Breast epithelium (tissue), 4 donors: ENCODE measurements around the gene SDCCAG8. TPM values are rescaled to one million over a fixed set of nuclear protein-coding genes. Genes with fewer than 3 reads are reported as not detected.
"Not testable (repeated sequence)": the region's sequence is repeated elsewhere in the genome, so short reads cannot be mapped to it uniquely, and the experiment has no call there.

Source experiments
- DNase-seq, 2 donors: peaks; one replicate each; pipeline ENCODE4 v3.0.0-alpha.2; 2019; ENCODE audit warnings: low spot score in 2 of 2
- H3K27ac ChIP-seq, 2 donors: fragments of 200-600 bp; sonication (generic) in 1 of 2; one replicate each; pipeline ENCODE4 v1.5.1; 2016 to 2019; ENCODE audit warnings: mild to moderate bottlenecking in 1 of 2
- H3K27me3 ChIP-seq, 2 donors: fragments of 200-600 bp; sonication (generic) in 1 of 2; one replicate each; pipeline versions ENCODE4 v1.5.1 to v1.6.0; 2017 to 2019; ENCODE audit warnings: control low read depth in 1 of 2, mild to moderate bottlenecking in 1 of 2
- H3K36me3 ChIP-seq: fragments of 200-600 bp; one replicate; pipeline ENCODE4 v1.5.1; 2019
- H3K4me1 ChIP-seq, 2 donors: fragments of 200-600 bp; sonication (generic); one replicate each; pipeline ENCODE4 v1.5.1; 2016 to 2019; ENCODE audit warnings: control low read depth in 1 of 2
- H3K4me3 ChIP-seq, 3 donors: fragments of 200-600 bp; sonication (generic); 1 replicate in 2 of 3; 2 replicates in 1 of 3; pipeline ENCODE4 v1.5.1; 2016 to 2019; ENCODE audit warnings: mild to moderate bottlenecking in 3 of 3, moderate library complexity in 2 of 3
- H3K9me3 ChIP-seq, 2 donors: fragments of 200-600 bp; sonication (generic) in 1 of 2; one replicate each; pipeline ENCODE4 v1.5.1; 2016 to 2019; ENCODE audit warnings: control low read depth in 1 of 2
- POLR2A ChIP-seq: fragments of 450-650 bp; IDR thresholded peaks from one replicate; pipeline ENCODE4 v1.6.1; 2016; ENCODE audit warnings: antibody characterized with exemption, mild to moderate bottlenecking, moderate library complexity
- POLR2AphosphoS5 ChIP-seq, 3 donors: sonication (generic); formaldehyde crosslinking; IDR thresholded peaks; one replicate each; pipeline ENCODE4 v1.6.1; 2017; ENCODE audit warnings: antibody characterized with exemption in 3 of 3
- intact Hi-C: fragments of 100-400 bp; cut with DNase I; formaldehyde crosslinking; loops from one replicate; pipeline ENCODE4 v1.15.1; 2023; ENCODE audit warnings: low total_unique reads
- total RNA-seq, 3 donors: library from RNA; depleted of rRNA; stranded (reverse); fragments of >200 nt; gene quantifications; one replicate each; pipeline ENCODE4 v1.1.0, GENCODE V29; 2016
- TF ChIP-seq, protein P1 (sequence below), 3 donors: fragments of 450-650 bp; IDR thresholded peaks; one replicate each; pipeline ENCODE4 v1.5.1; 2016 to 2017; ENCODE audit warnings: antibody characterized with exemption in 3 of 3, mild to moderate bottlenecking in 3 of 3, moderate library complexity in 3 of 3

Gene SDCCAG8
- total RNA-seq, result 10 to 100 TPM; 48.6 to 73.0 (median 62.3) TPM

DNA sequence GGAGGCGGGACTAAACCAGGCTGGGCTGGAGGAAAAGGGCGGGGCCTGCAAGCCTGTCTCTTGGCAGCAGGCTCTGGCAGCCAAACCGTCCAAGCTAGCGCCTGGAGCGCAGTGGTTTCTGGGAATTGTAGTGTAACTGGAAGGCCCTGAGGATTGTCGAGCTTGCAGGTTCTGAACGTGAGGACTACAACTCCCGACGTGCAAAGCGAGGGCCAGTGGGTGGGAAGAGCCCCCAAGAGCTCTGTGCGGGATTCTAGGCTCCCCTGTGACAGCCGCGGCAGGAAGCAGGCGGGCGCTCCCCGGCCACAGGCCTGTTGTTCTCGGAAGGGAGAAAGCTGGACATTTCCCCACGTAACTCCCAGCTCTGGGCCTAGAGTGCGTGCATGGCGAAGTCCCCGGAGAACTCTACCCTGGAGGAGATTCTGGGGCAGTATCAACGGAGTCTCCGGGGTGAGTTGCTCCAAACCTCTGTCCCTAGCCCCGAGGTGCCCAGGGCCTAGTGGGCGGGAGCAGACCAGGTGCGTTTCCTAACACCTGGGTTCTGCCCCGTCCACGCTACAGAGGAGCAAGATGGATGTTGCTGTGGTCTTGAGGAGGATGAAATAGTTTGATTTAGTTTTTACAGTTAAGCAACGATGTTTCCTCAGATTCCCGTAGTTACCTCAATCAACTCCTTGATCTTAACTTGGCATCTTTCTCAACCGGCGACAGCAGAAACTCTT is at the start of gene SDCCAG8:
SDCCAG8 (plus strand) TSS at position 251 of the 722 bp plus-strand sequence; CDS start at position 384, 133 bp downstream.
- Histone ChIP-seq H3K27ac (peak within 1 kb of the TSS; percentile 90 to 93), H3K9me3 (no peaks in the 10 kb centered on the region), H3K36me3 (no peaks in the 10 kb centered on the region), H3K27me3 (no peaks in the 10 kb centered on the region), H3K4me3 (peak within 1 kb of the TSS; percentile 90 to 93 (median 91)), H3K4me1 (peaks cover 0 to 4% of the 10 kb centered on the region in 2 donors)
- peak; percentile 68 to 74 (median 68) for TF ChIP-seq POLR2AphosphoS5 (IDR thresholded peaks at IDR 0.05)
- peak; percentile 78 for TF ChIP-seq POLR2A
- TF ChIP-seq, protein P1, sequence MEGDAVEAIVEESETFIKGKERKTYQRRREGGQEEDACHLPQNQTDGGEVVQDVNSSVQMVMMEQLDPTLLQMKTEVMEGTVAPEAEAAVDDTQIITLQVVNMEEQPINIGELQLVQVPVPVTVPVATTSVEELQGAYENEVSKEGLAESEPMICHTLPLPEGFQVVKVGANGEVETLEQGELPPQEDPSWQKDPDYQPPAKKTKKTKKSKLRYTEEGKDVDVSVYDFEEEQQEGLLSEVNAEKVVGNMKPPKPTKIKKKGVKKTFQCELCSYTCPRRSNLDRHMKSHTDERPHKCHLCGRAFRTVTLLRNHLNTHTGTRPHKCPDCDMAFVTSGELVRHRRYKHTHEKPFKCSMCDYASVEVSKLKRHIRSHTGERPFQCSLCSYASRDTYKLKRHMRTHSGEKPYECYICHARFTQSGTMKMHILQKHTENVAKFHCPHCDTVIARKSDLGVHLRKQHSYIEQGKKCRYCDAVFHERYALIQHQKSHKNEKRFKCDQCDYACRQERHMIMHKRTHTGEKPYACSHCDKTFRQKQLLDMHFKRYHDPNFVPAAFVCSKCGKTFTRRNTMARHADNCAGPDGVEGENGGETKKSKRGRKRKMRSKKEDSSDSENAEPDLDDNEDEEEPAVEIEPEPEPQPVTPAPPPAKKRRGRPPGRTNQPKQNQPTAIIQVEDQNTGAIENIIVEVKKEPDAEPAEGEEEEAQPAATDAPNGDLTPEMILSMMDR (IDR thresholded peaks at IDR 0.05), result no peak
- intact Hi-C loops, result no loop called here
- peak; percentile 95 to 98 for DNase-seq

DNA sequence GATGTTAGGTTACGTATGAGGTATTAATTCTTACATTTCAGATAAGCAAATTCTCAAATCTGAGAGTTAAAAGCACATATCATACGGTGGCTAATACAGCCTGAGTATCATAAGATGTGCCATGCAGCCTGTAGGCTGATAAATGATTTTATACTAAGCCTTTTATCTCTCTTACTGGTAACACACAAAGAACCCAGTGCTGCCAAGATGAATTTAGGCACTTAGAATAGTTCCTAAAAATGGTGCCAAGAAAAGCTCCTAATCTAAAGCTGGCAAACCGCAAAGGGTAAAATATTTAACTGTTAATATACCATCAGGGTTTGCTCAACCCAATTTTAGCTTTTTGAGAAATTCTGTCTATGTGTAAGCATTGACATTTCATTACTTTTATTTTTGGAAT is 43.9 kb upstream of the SDCCAG8 start:
- H3K27ac ChIP-seq, H3K36me3 ChIP-seq, H3K9me3 ChIP-seq, H3K4me1 ChIP-seq, H3K27me3 ChIP-seq, DNase-seq, intact Hi-C loops, H3K4me3 ChIP-seq: not testable (repeated sequence)

- Histone ChIP-seq H3K4me1 (no peaks in the 10 kb centered on the region), H3K27me3 (no peaks in the 10 kb centered on the region), H3K36me3 (no peaks in the 10 kb centered on the region), H3K27ac (no peak overlapping the region), H3K4me3 (no peak overlapping the region), H3K9me3 (no peaks in the 10 kb centered on the region)
- TF ChIP-seq, protein P1 (IDR thresholded peaks at IDR 0.05), result no peak
- peak in 1 of 3 donors; percentile 16 for TF ChIP-seq POLR2AphosphoS5 (IDR thresholded peaks at IDR 0.05)
- DNase-seq, result no peak
- intact Hi-C loops, result no loop called here
These were observed 42.6 kb upstream of the SDCCAG8 start for GRCh38 chr1:243213045-243213787.

GRCh38 chr1:243215276-243215875 is 40.5 kb upstream of the SDCCAG8 start:
- H3K27ac ChIP-seq, H3K4me3 ChIP-seq, H3K9me3 ChIP-seq, DNase-seq, H3K27me3 ChIP-seq, H3K36me3 ChIP-seq, intact Hi-C loops, H3K4me1 ChIP-seq: not testable (repeated sequence)

DNA sequence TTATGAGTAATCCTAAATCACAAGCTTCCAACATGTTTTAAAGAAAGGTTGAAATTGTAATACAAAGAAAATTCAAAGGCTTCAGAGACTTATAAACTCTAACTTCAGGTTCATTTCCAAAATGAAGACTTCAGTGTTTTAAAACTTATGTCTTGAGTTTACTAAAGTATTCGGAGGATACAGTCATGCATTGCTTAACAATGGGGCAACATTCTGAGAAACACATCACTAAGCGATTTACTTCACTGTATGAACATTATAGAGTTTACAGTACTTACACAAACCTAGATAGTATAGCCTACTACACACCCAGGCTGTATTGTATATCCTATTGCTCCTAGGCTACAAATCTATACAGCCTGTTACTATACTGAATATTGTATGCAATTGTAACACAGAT is 39.1 kb upstream of the SDCCAG8 start:
- no peak overlapping the region for H3K4me3 ChIP-seq
- TF ChIP-seq, protein P1 (IDR thresholded peaks at IDR 0.05), result no peak
- TF ChIP-seq POLR2AphosphoS5 (IDR thresholded peaks at IDR 0.05), result no peak
- no peak for TF ChIP-seq POLR2A
- no peaks in the 10 kb centered on the region for H3K9me3 ChIP-seq
- no peaks in the 10 kb centered on the region for H3K27me3 ChIP-seq
- DNase-seq, result no peak
- no peaks in the 10 kb centered on the region for H3K36me3 ChIP-seq
- H3K4me1 ChIP-seq, result no peaks in the 10 kb centered on the region
- no peak overlapping the region for H3K27ac ChIP-seq
- intact Hi-C loops, result no loop called here

DNA sequence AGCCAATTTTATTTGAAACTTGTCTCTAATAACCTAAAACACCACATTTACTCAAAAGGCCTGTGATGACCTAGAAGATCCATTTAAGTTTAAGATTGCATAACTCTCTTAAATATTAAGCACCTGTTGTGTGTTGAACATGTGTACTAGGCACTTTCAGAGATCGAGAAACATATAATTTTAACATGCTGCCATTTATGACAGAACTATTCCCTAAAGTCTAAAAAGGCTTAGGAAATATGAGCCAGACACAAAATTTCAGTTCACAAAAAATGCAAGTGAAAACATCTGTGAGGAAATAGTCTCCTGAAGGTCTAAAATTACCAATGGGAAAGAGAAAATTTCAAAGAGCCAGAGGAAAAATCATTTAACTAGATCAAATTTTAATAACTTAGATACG is 38.5 kb upstream of the SDCCAG8 start:
- DNase-seq, result no peak
- no peaks in the 10 kb centered on the region for H3K4me1 ChIP-seq
- no peaks in the 10 kb centered on the region for H3K36me3 ChIP-seq
- H3K9me3 ChIP-seq, result no peaks in the 10 kb centered on the region
- intact Hi-C loops, result no loop called here
- H3K27ac ChIP-seq, result no peak overlapping the region
- TF ChIP-seq, protein P1 (IDR thresholded peaks at IDR 0.05), result no peak
- TF ChIP-seq POLR2A, result no peak
- no peak for TF ChIP-seq POLR2AphosphoS5 (IDR thresholded peaks at IDR 0.05)
- no peak overlapping the region for H3K4me3 ChIP-seq
- H3K27me3 ChIP-seq, result no peaks in the 10 kb centered on the region
